ENCODE data around the gene GIGYF2.
"Not testable (repeated sequence)": the region's sequence is repeated elsewhere in the genome, so short reads cannot be mapped to it uniquely, and the experiment has no call there.

The GIGYF2 gene

GRCh38 chr2:232890896-232891601 lies 193.9 kb downstream of the GIGYF2 start:
- DNase-seq (ENCODE audit: insufficient read length, low spot score) (no peak), FAIRE-seq (no peak)

- DNase-seq (ENCODE audit: insufficient read length, low spot score) (no peak), FAIRE-seq (no peak)
Observed at GRCh38 chr2:232891621-232892071, 194.5 kb downstream of the GIGYF2 start.

- FAIRE-seq (no peak), DNase-seq (ENCODE audit: insufficient read length, low spot score) (no peak)
Observed at GRCh38 chr2:232892221-232892620, 195.1 kb downstream of the GIGYF2 start.

GRCh38 chr2:232892843-232893242 lies 195.7 kb downstream of the GIGYF2 start:
- no peak for FAIRE-seq

GRCh38 chr2:232893834-232894233 lies 196.7 kb downstream of the GIGYF2 start:
- FAIRE-seq (no peak), DNase-seq (ENCODE audit: insufficient read length, low spot score) (no peak)

More at GRCh38 chr2:232892843-232893242, 195.7 kb downstream of the GIGYF2 start:
- DNase-seq (ENCODE audit: insufficient read length, low spot score): no peak

- no peak for FAIRE-seq
- DNase-seq (ENCODE audit: insufficient read length, low spot score): no peak
Observed at GRCh38 chr2:232894251-232894650, 197.1 kb downstream of the GIGYF2 start.

GRCh38 chr2:232894746-232895145 lies 197.6 kb downstream of the GIGYF2 start:
- FAIRE-seq (no peak), DNase-seq (ENCODE audit: insufficient read length, low spot score) (no peak)

GRCh38 chr2:232896111-232896510 lies 199.0 kb downstream of the GIGYF2 start:
- no peak for FAIRE-seq
- no peak for DNase-seq (ENCODE audit: insufficient read length, low spot score)

GRCh38 chr2:232896720-232897597 lies 199.8 kb downstream of the GIGYF2 start:
- DNase-seq (ENCODE audit: insufficient read length, low spot score) (no peak), FAIRE-seq (no peak)

- no peak for DNase-seq (ENCODE audit: insufficient read length, low spot score)
- FAIRE-seq: no peak
Observed at GRCh38 chr2:232897598-232898408, 200.7 kb downstream of the GIGYF2 start.

GRCh38 chr2:232898592-232899543 lies 201.7 kb downstream of the GIGYF2 start:
- FAIRE-seq (no peak), DNase-seq (ENCODE audit: insufficient read length, low spot score) (no peak)

GRCh38 chr2:232900811-232901735 lies 203.9 kb downstream of the GIGYF2 start:
- DNase-seq (ENCODE audit: insufficient read length, low spot score) (no peak), FAIRE-seq (no peak)

- no peak for DNase-seq (ENCODE audit: insufficient read length, low spot score)
- no peak for FAIRE-seq
Observed at GRCh38 chr2:232901736-232902578, 204.8 kb downstream of the GIGYF2 start.

GRCh38 chr2:232903989-232904388 lies 206.9 kb downstream of the GIGYF2 start:
- no peak for DNase-seq (ENCODE audit: insufficient read length, low spot score)
- FAIRE-seq: no peak

- FAIRE-seq; DNase-seq (ENCODE audit: insufficient read length, low spot score): not testable (repeated sequence)
Observed at GRCh38 chr2:232906867-232907717, 210.0 kb downstream of the GIGYF2 start.

GRCh38 chr2:232907718-232908085 lies 210.6 kb downstream of the GIGYF2 start:
- DNase-seq (ENCODE audit: insufficient read length, low spot score); FAIRE-seq: not testable (repeated sequence)

- DNase-seq (ENCODE audit: insufficient read length, low spot score): no peak
Observed at GRCh38 chr2:232908695-232909094, 211.6 kb downstream of the GIGYF2 start.

More at GRCh38 chr2:232908695-232909094, 211.6 kb downstream of the GIGYF2 start:
- FAIRE-seq: no peak

Data from GM19239 (cell line).